ENCODE measurements around the gene WDR86. TPM values are rescaled to one million over a fixed set of nuclear protein-coding genes. Genes with fewer than 3 reads are reported as not detected.

The WDR86 gene
- total RNA-seq, 4 donors from 2014 or later = 82.9 to 142 (median 115) TPM

DNA sequence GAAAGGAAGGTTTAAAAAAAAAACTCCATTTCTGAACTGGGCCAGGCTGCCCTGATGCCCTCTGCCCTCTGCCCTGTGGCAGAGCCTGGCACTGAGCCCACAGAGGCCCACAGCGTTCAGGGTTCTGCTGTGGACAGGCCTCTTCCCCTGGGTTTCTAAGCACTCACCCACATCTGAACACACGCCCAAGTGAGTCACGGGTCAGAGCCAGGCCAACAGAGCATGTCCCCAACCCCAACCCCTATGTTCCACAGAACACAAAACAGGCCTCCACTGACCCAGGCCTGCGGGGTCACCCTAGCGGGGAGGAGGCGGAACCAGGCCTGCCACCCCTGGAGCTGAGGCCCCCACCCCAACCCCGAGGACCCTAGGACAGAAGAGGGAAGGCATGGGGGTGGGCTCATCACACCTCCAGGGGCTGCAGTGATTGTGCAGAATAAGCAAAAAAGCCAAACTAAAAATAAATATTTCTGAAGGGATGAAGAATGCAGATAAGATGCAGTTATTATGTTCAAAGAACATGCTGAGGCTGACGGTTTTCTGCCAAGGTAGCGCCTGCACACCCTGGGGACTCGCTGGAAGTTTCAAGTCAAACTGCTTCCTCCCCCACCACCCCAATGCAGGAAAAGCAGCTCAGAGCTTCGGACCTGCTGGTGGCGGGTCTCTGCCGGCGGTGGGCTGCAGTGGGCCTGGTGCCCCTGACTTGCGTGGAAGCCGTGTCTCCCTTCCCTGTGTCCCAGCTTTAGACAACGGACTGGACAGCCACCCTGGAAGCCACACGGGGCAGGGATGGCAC, 5.4 kb downstream of the WDR86 start:
- TF ChIP-seq, protein P1, sequence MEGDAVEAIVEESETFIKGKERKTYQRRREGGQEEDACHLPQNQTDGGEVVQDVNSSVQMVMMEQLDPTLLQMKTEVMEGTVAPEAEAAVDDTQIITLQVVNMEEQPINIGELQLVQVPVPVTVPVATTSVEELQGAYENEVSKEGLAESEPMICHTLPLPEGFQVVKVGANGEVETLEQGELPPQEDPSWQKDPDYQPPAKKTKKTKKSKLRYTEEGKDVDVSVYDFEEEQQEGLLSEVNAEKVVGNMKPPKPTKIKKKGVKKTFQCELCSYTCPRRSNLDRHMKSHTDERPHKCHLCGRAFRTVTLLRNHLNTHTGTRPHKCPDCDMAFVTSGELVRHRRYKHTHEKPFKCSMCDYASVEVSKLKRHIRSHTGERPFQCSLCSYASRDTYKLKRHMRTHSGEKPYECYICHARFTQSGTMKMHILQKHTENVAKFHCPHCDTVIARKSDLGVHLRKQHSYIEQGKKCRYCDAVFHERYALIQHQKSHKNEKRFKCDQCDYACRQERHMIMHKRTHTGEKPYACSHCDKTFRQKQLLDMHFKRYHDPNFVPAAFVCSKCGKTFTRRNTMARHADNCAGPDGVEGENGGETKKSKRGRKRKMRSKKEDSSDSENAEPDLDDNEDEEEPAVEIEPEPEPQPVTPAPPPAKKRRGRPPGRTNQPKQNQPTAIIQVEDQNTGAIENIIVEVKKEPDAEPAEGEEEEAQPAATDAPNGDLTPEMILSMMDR (IDR thresholded peaks at IDR 0.05) = no peak
- TF ChIP-seq EP300 (IDR thresholded peaks at IDR 0.05) = peak in 1 of 2 donors; percentile 85
- DNase-seq (ENCODE audit: low spot score in 2 of 2) = peak; percentile 46 to 66
- Histone ChIP-seq H3K4me3 (no peak overlapping the region), H3K9me3 (no peaks in the 10 kb centered on the region), H3K4me1 (peaks cover 0 to 80% (median 32%) of the 10 kb centered on the region in 4 donors), H3K27ac (peak overlapping the region; percentile 69 to 94 (median 86)), H3K27me3 (peaks cover 0 to 12% of the 10 kb centered on the region in 2 donors), H3K36me3 (no peaks in the 10 kb centered on the region)
- WGBS, 2 donors = 36 to 39% methylated on average over 17 to 18 of the region's 18 CpGs

DNA sequence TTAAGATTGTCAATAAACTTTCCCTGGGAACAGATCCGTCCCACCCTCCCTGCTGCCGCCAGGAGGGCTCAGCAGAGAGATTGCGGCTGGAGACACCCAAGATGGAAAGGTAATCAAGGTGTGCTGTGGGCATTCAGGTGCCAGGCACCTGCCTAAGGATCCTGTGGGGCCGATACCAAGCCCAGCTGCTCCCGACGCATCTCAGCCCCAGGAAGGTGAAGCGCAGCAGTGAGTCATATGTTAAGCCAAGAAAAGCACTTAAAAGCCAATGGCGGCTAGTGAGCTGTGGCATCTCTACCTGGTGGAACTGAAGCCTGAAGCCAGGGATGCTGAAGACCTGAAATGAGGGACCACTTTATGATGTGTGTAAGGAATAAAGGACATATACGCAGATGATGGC, 6.1 kb downstream of the WDR86 start:
- WGBS, 2 donors = 63 to 67% methylated on average over 9 of the region's 9 CpGs
- Histone ChIP-seq H3K4me1 (peaks cover 0 to 74% (median 29%) of the 10 kb centered on the region in 4 donors), H3K4me3 (no peak overlapping the region), H3K27ac (peak overlapping the region; percentile 69 to 94 (median 86)), H3K36me3 (peaks cover 0 to 2% (median 0%) of the 10 kb centered on the region in 3 donors), H3K27me3 (peaks cover 0 to 5% of the 10 kb centered on the region in 2 donors), H3K9me3 (no peaks in the 10 kb centered on the region)
- TF ChIP-seq POLR2A (IDR thresholded peaks at IDR 0.05) (no peak), EP300 (IDR thresholded peaks at IDR 0.05) (no peak)
- TF ChIP-seq, protein P1 (IDR thresholded peaks at IDR 0.05) = no peak
- DNase-seq (ENCODE audit: low spot score in 2 of 2) = no peak

DNA sequence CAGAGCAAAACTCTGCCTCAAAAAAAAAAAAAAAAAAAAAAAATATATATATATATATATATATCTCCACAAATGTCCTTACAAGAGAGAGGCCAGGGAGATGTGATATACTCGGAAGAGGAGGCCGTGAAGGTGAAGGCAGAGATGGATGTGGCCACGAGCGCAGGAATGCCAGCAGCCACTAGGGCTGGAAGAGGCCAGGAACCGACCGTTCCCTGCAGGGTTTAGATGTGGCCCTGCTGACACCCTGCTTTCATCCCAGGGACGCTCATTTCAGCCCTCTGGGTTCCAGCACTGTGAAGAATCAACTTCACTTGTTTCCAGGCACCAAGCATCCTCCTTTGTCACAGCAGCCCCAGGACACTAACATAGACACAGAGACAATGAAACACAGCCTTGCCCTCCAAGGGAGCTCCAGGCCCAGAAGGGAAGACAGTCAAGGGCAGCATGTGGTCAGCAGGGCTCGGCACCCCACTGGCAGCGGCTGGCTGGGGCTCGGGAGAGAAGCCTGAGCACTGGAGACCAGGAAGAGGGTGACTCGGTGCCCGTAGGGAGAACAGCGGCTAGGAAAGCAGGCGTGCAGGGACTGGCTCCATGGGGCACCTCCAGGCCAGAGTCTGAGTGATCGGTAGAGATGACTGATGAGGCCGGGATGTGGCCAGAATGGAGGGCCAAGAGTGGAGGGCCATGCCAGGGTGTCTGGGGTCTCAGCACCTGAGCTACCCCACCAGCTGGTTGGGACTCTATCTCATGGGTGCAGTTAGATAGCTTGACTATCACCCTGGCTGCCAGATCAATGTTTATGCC, 7.6 kb downstream of the WDR86 start:
- H3K27me3 ChIP-seq = no peaks in the 10 kb centered on the region
- TF ChIP-seq EP300 (IDR thresholded peaks at IDR 0.05) (no peak), POLR2A (IDR thresholded peaks at IDR 0.05) (no peak)
- TF ChIP-seq, protein P1 (IDR thresholded peaks at IDR 0.05) = no peak
- no peaks in the 10 kb centered on the region for H3K9me3 ChIP-seq
- WGBS, 2 donors = 88 to 94% methylated on average over 16 of the region's 16 CpGs
- peak overlapping the region in 3 of 4 donors; percentile 69 to 94 (median 93) for H3K27ac ChIP-seq
- no peak overlapping the region for H3K4me3 ChIP-seq
- peaks cover 0 to 4% (median 0%) of the 10 kb centered on the region in 3 donors for H3K36me3 ChIP-seq
- no peak for DNase-seq (ENCODE audit: low spot score in 2 of 2)
- H3K4me1 ChIP-seq = peaks cover 0 to 68% (median 26%) of the 10 kb centered on the region in 4 donors

DNA sequence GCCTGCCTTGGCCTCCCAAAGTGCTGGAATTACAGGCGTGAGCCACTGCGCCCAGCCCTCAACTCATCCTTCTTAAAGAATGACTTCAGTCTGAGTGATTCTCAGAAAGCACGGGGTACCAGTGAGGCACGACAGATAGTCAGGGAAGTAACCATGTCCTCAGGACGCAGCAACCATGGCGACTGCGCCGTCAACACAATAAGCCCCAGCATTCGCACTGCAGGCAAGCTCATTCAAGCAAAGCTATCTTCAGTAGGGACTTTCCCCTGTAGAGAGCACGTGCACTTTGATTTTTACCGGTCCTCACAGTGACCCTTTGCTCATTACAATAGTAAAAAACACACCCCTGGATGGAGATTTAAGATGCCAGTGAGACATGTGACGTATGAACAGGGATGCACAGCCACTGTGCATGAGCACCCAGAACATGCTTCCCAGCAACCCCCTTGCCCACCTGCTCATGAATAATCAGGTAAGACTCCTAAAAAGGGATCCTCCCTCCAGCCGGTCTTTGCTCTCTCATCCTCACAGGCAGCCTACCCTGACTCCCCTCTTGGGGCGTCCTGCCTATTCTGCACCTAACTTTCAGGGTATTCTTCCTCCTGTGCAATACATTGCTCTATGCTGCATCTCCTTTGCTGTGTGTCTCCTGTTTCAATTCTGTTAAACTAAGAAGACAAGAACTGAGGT, 9.1 kb downstream of the WDR86 start:
- TF ChIP-seq POLR2A (IDR thresholded peaks at IDR 0.05) (no peak), EP300 (IDR thresholded peaks at IDR 0.05) (no peak)
- TF ChIP-seq, protein P1 (IDR thresholded peaks at IDR 0.05) = no peak
- Histone ChIP-seq H3K4me3 (no peak overlapping the region), H3K4me1 (peaks cover 0 to 54% (median 25%) of the 10 kb centered on the region in 4 donors), H3K9me3 (no peaks in the 10 kb centered on the region), H3K27ac (peak overlapping the region in 1 of 4 donors; percentile 59), H3K36me3 (peaks cover 0 to 5% (median 0%) of the 10 kb centered on the region in 3 donors), H3K27me3 (no peaks in the 10 kb centered on the region)
- WGBS, 2 donors = 77 to 79% methylated on average over 14 of the region's 14 CpGs
- DNase-seq (ENCODE audit: low spot score in 2 of 2) = no peak
